Measurements from ENCODE around the gene ABTB1.

Gene ABTB1

DNA sequence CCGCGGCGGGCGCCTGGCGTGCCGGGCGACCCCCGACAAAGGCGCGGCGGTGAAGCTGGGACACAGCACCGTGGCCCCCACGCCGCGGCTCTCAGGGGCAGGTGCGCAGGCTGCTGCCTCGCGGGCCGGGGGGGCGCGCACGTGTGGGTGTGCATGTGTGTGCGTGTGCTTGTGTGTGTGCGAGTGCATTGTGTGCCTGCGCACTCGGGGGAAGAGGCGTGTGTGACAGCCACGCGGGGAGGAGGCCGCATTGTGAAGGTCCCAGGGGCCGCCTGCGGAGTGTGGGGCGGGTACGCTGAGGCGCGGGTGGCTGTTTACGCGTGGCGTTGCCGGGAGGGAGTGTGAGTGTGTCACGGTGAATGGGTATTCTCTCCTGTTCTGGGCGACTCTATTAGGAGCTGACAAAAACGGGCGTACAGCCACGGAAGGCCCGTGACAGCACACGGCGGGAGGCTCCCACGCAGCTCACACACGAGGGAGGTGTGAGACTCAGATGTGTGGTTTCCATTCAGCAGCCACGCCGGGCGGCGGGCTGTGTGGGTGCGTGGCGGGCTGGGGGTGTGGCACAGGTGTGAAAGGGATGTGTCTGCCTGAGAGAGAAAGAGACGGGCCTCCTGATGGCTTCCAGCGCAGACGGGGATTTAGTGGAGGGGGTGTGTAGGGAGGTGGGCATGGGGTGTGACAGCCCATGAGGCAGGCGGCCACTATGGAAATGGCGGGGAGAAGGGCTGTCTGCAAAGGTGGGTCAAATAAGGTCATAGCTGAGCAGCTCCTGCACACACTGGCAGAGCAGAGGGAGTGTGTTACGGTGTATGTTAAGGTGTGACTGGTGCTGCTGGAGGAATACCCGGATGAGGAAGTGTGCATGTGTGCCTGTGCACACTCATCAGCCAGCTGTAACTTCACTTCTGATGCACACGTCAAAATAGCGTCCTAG, 43.0 kb upstream of the ABTB1 start (continued):
- TF ChIP-seq ZNF664 (tag by site-specific recombination; IDR thresholded peaks at IDR 0.05), result no peak
- no peak for TF ChIP-seq ZFP69B (tag by site-specific recombination; IDR thresholded peaks at IDR 0.05)
- TF ChIP-seq ZNF596 (tag by site-specific recombination; IDR thresholded peaks at IDR 0.05), result no peak
- no peak for TF ChIP-seq ZNF37A (tag by site-specific recombination; IDR thresholded peaks at IDR 0.05)
- TF ChIP-seq ZNF658 (tag by site-specific recombination; IDR thresholded peaks at IDR 0.05), result no peak
- peak; percentile 35; the same call in 1 of the 2 replicates for TF ChIP-seq KLF1 (tag by site-specific recombination; IDR thresholded peaks at IDR 0.05)
- TF ChIP-seq ZIC2 (tag by site-specific recombination; IDR thresholded peaks at IDR 0.05), result no peak; the same call in 1 of the 2 replicates
- TF ChIP-seq ZFP3 (tag by site-specific recombination; IDR thresholded peaks at IDR 0.05; ENCODE audit: low read depth), result no peak
- no peak for TF ChIP-seq ZFP37 (tag by site-specific recombination; IDR thresholded peaks at IDR 0.05)
- TF ChIP-seq, protein P1, sequence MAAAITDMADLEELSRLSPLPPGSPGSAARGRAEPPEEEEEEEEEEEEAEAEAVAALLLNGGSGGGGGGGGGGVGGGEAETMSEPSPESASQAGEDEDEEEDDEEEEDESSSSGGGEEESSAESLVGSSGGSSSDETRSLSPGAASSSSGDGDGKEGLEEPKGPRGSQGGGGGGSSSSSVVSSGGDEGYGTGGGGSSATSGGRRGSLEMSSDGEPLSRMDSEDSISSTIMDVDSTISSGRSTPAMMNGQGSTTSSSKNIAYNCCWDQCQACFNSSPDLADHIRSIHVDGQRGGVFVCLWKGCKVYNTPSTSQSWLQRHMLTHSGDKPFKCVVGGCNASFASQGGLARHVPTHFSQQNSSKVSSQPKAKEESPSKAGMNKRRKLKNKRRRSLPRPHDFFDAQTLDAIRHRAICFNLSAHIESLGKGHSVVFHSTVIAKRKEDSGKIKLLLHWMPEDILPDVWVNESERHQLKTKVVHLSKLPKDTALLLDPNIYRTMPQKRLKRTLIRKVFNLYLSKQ (tag by site-specific recombination; IDR thresholded peaks at IDR 0.05; ENCODE audit: borderline replicate concordance), result no peak
- no peak for TF ChIP-seq ZNF354C (tag by site-specific recombination; IDR thresholded peaks at IDR 0.05; ENCODE audit: borderline replicate concordance, low read depth)
- TF ChIP-seq ZNF560 (tag by site-specific recombination; IDR thresholded peaks at IDR 0.05; ENCODE audit: borderline replicate concordance), result no peak
- no peak for TF ChIP-seq ZNF184 (tag by site-specific recombination; IDR thresholded peaks at IDR 0.05)
- TF ChIP-seq, protein P2, sequence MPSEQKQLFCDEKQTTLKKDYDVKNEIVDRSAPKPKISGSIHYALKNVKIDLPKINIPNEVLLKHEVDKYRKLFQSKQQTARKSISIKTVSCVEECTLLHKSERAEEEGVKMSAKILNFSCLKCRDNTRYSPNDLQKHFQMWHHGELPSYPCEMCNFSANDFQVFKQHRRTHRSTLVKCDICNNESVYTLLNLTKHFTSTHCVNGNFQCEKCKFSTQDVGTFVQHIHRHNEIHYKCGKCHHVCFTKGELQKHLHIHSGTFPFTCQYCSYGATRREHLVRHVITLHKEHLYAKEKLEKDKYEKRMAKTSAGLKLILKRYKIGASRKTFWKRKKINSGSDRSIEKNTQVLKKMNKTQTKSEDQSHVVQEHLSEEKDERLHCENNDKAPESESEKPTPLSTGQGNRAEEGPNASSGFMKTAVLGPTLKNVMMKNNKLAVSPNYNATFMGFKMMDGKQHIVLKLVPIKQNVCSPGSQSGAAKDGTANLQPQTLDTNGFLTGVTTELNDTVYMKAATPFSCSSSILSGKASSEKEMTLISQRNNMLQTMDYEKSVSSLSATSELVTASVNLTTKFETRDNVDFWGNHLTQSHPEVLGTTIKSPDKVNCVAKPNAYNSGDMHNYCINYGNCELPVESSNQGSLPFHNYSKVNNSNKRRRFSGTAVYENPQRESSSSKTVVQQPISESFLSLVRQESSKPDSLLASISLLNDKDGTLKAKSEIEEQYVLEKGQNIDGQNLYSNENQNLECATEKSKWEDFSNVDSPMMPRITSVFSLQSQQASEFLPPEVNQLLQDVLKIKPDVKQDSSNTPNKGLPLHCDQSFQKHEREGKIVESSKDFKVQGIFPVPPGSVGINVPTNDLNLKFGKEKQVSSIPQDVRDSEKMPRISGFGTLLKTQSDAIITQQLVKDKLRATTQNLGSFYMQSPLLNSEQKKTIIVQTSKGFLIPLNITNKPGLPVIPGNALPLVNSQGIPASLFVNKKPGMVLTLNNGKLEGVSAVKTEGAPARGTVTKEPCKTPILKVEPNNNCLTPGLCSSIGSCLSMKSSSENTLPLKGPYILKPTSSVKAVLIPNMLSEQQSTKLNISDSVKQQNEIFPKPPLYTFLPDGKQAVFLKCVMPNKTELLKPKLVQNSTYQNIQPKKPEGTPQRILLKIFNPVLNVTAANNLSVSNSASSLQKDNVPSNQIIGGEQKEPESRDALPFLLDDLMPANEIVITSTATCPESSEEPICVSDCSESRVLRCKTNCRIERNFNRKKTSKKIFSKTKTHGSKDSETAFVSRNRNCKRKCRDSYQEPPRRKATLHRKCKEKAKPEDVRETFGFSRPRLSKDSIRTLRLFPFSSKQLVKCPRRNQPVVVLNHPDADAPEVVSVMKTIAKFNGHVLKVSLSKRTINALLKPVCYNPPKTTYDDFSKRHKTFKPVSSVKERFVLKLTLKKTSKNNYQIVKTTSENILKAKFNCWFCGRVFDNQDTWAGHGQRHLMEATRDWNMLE (tag by site-specific recombination; conservative IDR thresholded peaks at IDR 0.05; ENCODE audit: low read depth), result no peak
- no peak for TF ChIP-seq ZNF510 (tag by site-specific recombination; IDR thresholded peaks at IDR 0.05; ENCODE audit: insufficient replicate concordance)
- TF ChIP-seq, protein P3, sequence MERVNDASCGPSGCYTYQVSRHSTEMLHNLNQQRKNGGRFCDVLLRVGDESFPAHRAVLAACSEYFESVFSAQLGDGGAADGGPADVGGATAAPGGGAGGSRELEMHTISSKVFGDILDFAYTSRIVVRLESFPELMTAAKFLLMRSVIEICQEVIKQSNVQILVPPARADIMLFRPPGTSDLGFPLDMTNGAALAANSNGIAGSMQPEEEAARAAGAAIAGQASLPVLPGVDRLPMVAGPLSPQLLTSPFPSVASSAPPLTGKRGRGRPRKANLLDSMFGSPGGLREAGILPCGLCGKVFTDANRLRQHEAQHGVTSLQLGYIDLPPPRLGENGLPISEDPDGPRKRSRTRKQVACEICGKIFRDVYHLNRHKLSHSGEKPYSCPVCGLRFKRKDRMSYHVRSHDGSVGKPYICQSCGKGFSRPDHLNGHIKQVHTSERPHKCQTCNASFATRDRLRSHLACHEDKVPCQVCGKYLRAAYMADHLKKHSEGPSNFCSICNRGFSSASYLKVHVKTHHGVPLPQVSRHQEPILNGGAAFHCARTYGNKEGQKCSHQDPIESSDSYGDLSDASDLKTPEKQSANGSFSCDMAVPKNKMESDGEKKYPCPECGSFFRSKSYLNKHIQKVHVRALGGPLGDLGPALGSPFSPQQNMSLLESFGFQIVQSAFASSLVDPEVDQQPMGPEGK (tag by site-specific recombination; IDR thresholded peaks at IDR 0.05), result peak; percentile 52; the same call in 1 of the 2 replicates
- TF ChIP-seq, protein P4, sequence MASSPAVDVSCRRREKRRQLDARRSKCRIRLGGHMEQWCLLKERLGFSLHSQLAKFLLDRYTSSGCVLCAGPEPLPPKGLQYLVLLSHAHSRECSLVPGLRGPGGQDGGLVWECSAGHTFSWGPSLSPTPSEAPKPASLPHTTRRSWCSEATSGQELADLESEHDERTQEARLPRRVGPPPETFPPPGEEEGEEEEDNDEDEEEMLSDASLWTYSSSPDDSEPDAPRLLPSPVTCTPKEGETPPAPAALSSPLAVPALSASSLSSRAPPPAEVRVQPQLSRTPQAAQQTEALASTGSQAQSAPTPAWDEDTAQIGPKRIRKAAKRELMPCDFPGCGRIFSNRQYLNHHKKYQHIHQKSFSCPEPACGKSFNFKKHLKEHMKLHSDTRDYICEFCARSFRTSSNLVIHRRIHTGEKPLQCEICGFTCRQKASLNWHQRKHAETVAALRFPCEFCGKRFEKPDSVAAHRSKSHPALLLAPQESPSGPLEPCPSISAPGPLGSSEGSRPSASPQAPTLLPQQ (tag by site-specific recombination; IDR thresholded peaks at IDR 0.05), result no peak
- no peak for TF ChIP-seq GLI4 (tag by site-specific recombination; IDR thresholded peaks at IDR 0.05)
- peak; percentile 57; the same call in 1 of the 2 replicates for TF ChIP-seq KLF9 (tag by site-specific recombination; IDR thresholded peaks at IDR 0.05; ENCODE audit: low read depth)
- no peak for TF ChIP-seq ZNF555 (tag by site-specific recombination; conservative IDR thresholded peaks at IDR 0.05)
- TF ChIP-seq, protein P5, sequence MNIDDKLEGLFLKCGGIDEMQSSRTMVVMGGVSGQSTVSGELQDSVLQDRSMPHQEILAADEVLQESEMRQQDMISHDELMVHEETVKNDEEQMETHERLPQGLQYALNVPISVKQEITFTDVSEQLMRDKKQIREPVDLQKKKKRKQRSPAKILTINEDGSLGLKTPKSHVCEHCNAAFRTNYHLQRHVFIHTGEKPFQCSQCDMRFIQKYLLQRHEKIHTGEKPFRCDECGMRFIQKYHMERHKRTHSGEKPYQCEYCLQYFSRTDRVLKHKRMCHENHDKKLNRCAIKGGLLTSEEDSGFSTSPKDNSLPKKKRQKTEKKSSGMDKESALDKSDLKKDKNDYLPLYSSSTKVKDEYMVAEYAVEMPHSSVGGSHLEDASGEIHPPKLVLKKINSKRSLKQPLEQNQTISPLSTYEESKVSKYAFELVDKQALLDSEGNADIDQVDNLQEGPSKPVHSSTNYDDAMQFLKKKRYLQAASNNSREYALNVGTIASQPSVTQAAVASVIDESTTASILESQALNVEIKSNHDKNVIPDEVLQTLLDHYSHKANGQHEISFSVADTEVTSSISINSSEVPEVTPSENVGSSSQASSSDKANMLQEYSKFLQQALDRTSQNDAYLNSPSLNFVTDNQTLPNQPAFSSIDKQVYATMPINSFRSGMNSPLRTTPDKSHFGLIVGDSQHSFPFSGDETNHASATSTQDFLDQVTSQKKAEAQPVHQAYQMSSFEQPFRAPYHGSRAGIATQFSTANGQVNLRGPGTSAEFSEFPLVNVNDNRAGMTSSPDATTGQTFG (tag by site-specific recombination; IDR thresholded peaks at IDR 0.05; ENCODE audit: borderline replicate concordance), result no peak
- TF ChIP-seq ZNF521 (tag by site-specific recombination; IDR thresholded peaks at IDR 0.05), result no peak
- TF ChIP-seq KLF10 (tag by site-specific recombination; IDR thresholded peaks at IDR 0.05), result peak; percentile 67
- TF ChIP-seq SCRT2 (tag by site-specific recombination; IDR thresholded peaks at IDR 0.05), result no peak
- TF ChIP-seq ZNF623 (tag by site-specific recombination; IDR thresholded peaks at IDR 0.05), result no peak
- TF ChIP-seq ZNF548 (tag by site-specific recombination; IDR thresholded peaks at IDR 0.05), result no peak
- TF ChIP-seq ZNF624 (tag by site-specific recombination; IDR thresholded peaks at IDR 0.05), result no peak

Data from HEK293 (cell line).